ENCODE data around the gene TRPC4. TPM values are rescaled to one million over a fixed set of nuclear protein-coding genes. Genes with fewer than 3 reads are reported as not detected.

The TRPC4 gene
- total RNA-seq, 1 experiment from 2014 or later = 19.0 TPM

- H4K8ac ChIP-seq (replicated peaks; ENCODE audit: insufficient read length, low read depth, low read length) = no peak overlapping the region
- peaks cover 7 to 9% of the 10 kb centered on the region in 2 experiments; a peak in 4 of 5 replicates for H3K9me3 Mint-ChIP-seq
- H3K27me3 Mint-ChIP-seq (ENCODE audit: low read depth) = no peaks in the 10 kb centered on the region
- no peak overlapping the region for H3K4me3 Mint-ChIP-seq
- no peak for DNase-seq
- no peak overlapping the region for H3K4ac ChIP-seq (ENCODE audit: low read depth, low read length)
- peaks cover 4 to 6% of the 10 kb centered on the region in 2 experiments; a peak in 2 of 4 replicates for H3K4me1 Mint-ChIP-seq
- H2AK5ac ChIP-seq (ENCODE audit: insufficient read length, low read length) = no peak overlapping the region
- H3K9me3 ChIP-seq (ENCODE audit: control insufficient read depth, low read depth, low read length) = no peaks in the 10 kb centered on the region
- no peak overlapping the region for H3K56ac ChIP-seq (ENCODE audit: insufficient read length, low read depth, low read length)
- no peak for TF ChIP-seq CTCF (conservative IDR thresholded peaks at IDR 0.05)
- no peak overlapping the region for H2BK120ac ChIP-seq (ENCODE audit: low read depth, low read length, poor library complexity, severe bottlenecking)
- no peaks in the 10 kb centered on the region for H3K79me1 ChIP-seq (ENCODE audit: insufficient read depth, low read depth, low read length, poor library complexity, severe bottlenecking)
- no CpG with 5 or more reads among the region's 2 CpGs for WGBS (ENCODE audit: extremely low coverage, insufficient read length, low lambda C conversion rate)
- H4K91ac ChIP-seq (ENCODE audit: insufficient read length, low read depth, low read length) = no peak overlapping the region
- no peak overlapping the region for H3K9ac ChIP-seq (ENCODE audit: extremely low read depth, insufficient read length, low read length)
- H3K4me1 ChIP-seq (ENCODE audit: insufficient read depth, low read length) = no peaks in the 10 kb centered on the region
- H2BK12ac ChIP-seq (ENCODE audit: insufficient read length, low read depth, low read length) = no peak overlapping the region
- no peak overlapping the region for H3K14ac ChIP-seq (ENCODE audit: insufficient read depth, low read length)
- H3K4me2 ChIP-seq (ENCODE audit: insufficient read depth, insufficient read length, low read length) = no peak overlapping the region
- no peak overlapping the region for H2BK5ac ChIP-seq (ENCODE audit: insufficient read length, low read length)
- H2BK20ac ChIP-seq (ENCODE audit: low read depth, low read length, poor library complexity, severe bottlenecking) = no peak overlapping the region
- peaks cover 0 to 6% (median 3%) of the 10 kb centered on the region in 3 experiments; a peak in 5 of 7 replicates for H3K36me3 Mint-ChIP-seq (ENCODE audit: insufficient read depth in 1 of 3, low read depth in 3 of 3)
- H2AFZ ChIP-seq (ENCODE audit: low read length) = no peak overlapping the region
- H4K20me1 ChIP-seq (ENCODE audit: control insufficient read depth, insufficient read depth, insufficient read length) = no peaks in the 10 kb centered on the region
- H3K23ac ChIP-seq (ENCODE audit: insufficient read length, low read depth, low read length) = no peak overlapping the region
- H3K23me2 ChIP-seq (ENCODE audit: insufficient read length, low read depth, low read length, poor library complexity, severe bottlenecking) = no peaks in the 10 kb centered on the region
- H3T11ph ChIP-seq (ENCODE audit: low read length) = no peak overlapping the region
- H3K27ac Mint-ChIP-seq = no peak overlapping the region
- no peak overlapping the region for H3K18ac ChIP-seq (ENCODE audit: insufficient read length, low read depth, low read length)
- H3K27ac ChIP-seq (ENCODE audit: insufficient read length, low read depth, low read length) = no peak overlapping the region
- no peaks in the 10 kb centered on the region for H3K79me2 ChIP-seq (ENCODE audit: insufficient read depth, low read length)
- H2BK15ac ChIP-seq (ENCODE audit: low read depth, low read length) = no peak overlapping the region
- H3K27me3 ChIP-seq (ENCODE audit: insufficient read depth, low read length) = no peaks in the 10 kb centered on the region
- H4K5ac ChIP-seq (ENCODE audit: insufficient read length, low read depth, low read length) = no peak overlapping the region
Measured at GRCh38 chr13:37905736-37906135, 36.2 kb upstream of the TRPC4 start.

Measured in H9 (cell line).